ENCODE results near the gene MAGI1. TPM values are rescaled to one million over a fixed set of nuclear protein-coding genes. Genes with fewer than 3 reads are reported as not detected.

MAGI1 gene
- polyA plus RNA-seq, 6 donors from 2014 or later, result 0.08 TPM; not detected in 5

GRCh38 chr3:65742914-65743313 is 295.8 kb downstream of the MAGI1 start:
- H3K4me1 Mint-ChIP-seq, result no peaks in the 10 kb centered on the region
- H3K27me3 Mint-ChIP-seq, result no peaks in the 10 kb centered on the region
- DNase-seq (no peak), ATAC-seq (ENCODE audit: low read depth in 2 of 2) (no peak)
- no peaks in the 10 kb centered on the region for H3K36me3 Mint-ChIP-seq
- H3K4me3 Mint-ChIP-seq, result no peak overlapping the region
- no peak overlapping the region for H3K27ac Mint-ChIP-seq
- no peaks in the 10 kb centered on the region for H3K9me3 Mint-ChIP-seq

GRCh38 chr3:65741540-65741939 is 297.2 kb downstream of the MAGI1 start:
- DNase-seq (no peak), ATAC-seq (ENCODE audit: low read depth in 2 of 2) (no peak)
- Mint-ChIP-seq H3K4me3 (no peak overlapping the region), H3K36me3 (no peaks in the 10 kb centered on the region), H3K27me3 (no peaks in the 10 kb centered on the region), H3K4me1 (no peaks in the 10 kb centered on the region), H3K9me3 (peaks cover 0 to 2% (median 0%) of the 10 kb centered on the region in 7 donors), H3K27ac (no peak overlapping the region)

- Mint-ChIP-seq H3K4me3 (no peak overlapping the region), H3K27ac (no peak overlapping the region), H3K4me1 (no peaks in the 10 kb centered on the region), H3K36me3 (no peaks in the 10 kb centered on the region), H3K27me3 (no peaks in the 10 kb centered on the region), H3K9me3 (peaks cover 0 to 2% (median 0%) of the 10 kb centered on the region in 7 donors)
- DNase-seq (no peak), ATAC-seq (ENCODE audit: low read depth in 2 of 2) (no peak)
Measured at GRCh38 chr3:65739901-65740541, 298.7 kb downstream of the MAGI1 start.

GRCh38 chr3:65734792-65735191 is 303.9 kb downstream of the MAGI1 start:
- peaks cover 0 to 2% (median 0%) of the 10 kb centered on the region in 7 donors for H3K9me3 Mint-ChIP-seq
- ATAC-seq (ENCODE audit: low read depth in 2 of 2), result no peak
- H3K4me1 Mint-ChIP-seq, result peaks cover 0 to 2% (median 0%) of the 10 kb centered on the region in 3 donors
- H3K4me3 Mint-ChIP-seq, result no peak overlapping the region
- no peaks in the 10 kb centered on the region for H3K36me3 Mint-ChIP-seq
- no peak for DNase-seq
- no peak overlapping the region for H3K27ac Mint-ChIP-seq
- no peaks in the 10 kb centered on the region for H3K27me3 Mint-ChIP-seq

- H3K27me3 Mint-ChIP-seq, result no peaks in the 10 kb centered on the region
- no peak for DNase-seq
- H3K27ac Mint-ChIP-seq, result no peak overlapping the region
- H3K4me3 Mint-ChIP-seq, result no peak overlapping the region
- peaks cover 0 to 2% (median 0%) of the 10 kb centered on the region in 7 donors for H3K9me3 Mint-ChIP-seq
- peaks cover 0 to 2% (median 0%) of the 10 kb centered on the region in 3 donors for H3K4me1 Mint-ChIP-seq
- H3K36me3 Mint-ChIP-seq, result no peaks in the 10 kb centered on the region
- no peak for ATAC-seq (ENCODE audit: low read depth in 2 of 2)
Measured at GRCh38 chr3:65734382-65734781, 304.3 kb downstream of the MAGI1 start.

GRCh38 chr3:65733459-65733858 is 305.3 kb downstream of the MAGI1 start:
- ATAC-seq (ENCODE audit: low read depth in 2 of 2) (no peak), DNase-seq (no peak)
- Mint-ChIP-seq H3K4me3 (no peak overlapping the region), H3K36me3 (no peaks in the 10 kb centered on the region), H3K4me1 (peaks cover 0 to 2% (median 0%) of the 10 kb centered on the region in 3 donors), H3K9me3 (peaks cover 0 to 2% (median 0%) of the 10 kb centered on the region in 7 donors), H3K27ac (no peak overlapping the region), H3K27me3 (no peaks in the 10 kb centered on the region)

GRCh38 chr3:65732051-65732935 is 306.4 kb downstream of the MAGI1 start:
- H3K27ac Mint-ChIP-seq, result no peak overlapping the region
- H3K9me3 Mint-ChIP-seq, result peaks cover 0 to 2% (median 0%) of the 10 kb centered on the region in 7 donors
- ATAC-seq (ENCODE audit: low read depth in 2 of 2) (peak in 1 of 2 donors; percentile 41), DNase-seq (peak; percentile 5)
- H3K36me3 Mint-ChIP-seq, result no peaks in the 10 kb centered on the region
- peaks cover 0 to 2% (median 0%) of the 10 kb centered on the region in 3 donors for H3K4me1 Mint-ChIP-seq
- no peak overlapping the region for H3K4me3 Mint-ChIP-seq
- no peaks in the 10 kb centered on the region for H3K27me3 Mint-ChIP-seq

- Mint-ChIP-seq H3K4me1 (peaks cover 0 to 2% (median 0%) of the 10 kb centered on the region in 3 donors), H3K36me3 (no peaks in the 10 kb centered on the region), H3K27ac (no peak overlapping the region), H3K9me3 (no peaks in the 10 kb centered on the region), H3K4me3 (no peak overlapping the region), H3K27me3 (no peaks in the 10 kb centered on the region)
- ATAC-seq (ENCODE audit: low read depth in 2 of 2) (no peak), DNase-seq (no peak)
Measured at GRCh38 chr3:65730449-65730848, 308.3 kb downstream of the MAGI1 start.

- no peaks in the 10 kb centered on the region for H3K27me3 Mint-ChIP-seq
- no peak overlapping the region for H3K4me3 Mint-ChIP-seq
- no peak overlapping the region for H3K27ac Mint-ChIP-seq
- H3K4me1 Mint-ChIP-seq, result peaks cover 0 to 2% (median 0%) of the 10 kb centered on the region in 3 donors
- DNase-seq (no peak), ATAC-seq (ENCODE audit: low read depth in 2 of 2) (no peak)
- H3K36me3 Mint-ChIP-seq, result no peaks in the 10 kb centered on the region
- no peaks in the 10 kb centered on the region for H3K9me3 Mint-ChIP-seq
Measured at GRCh38 chr3:65729973-65730372, 308.7 kb downstream of the MAGI1 start.

- Mint-ChIP-seq H3K27me3 (no peaks in the 10 kb centered on the region), H3K9me3 (peaks cover 0 to under 1% (median 0%) of the 10 kb centered on the region in 7 donors), H3K27ac (no peak overlapping the region), H3K36me3 (no peaks in the 10 kb centered on the region), H3K4me3 (no peak overlapping the region), H3K4me1 (peaks cover 0 to 2% (median 0%) of the 10 kb centered on the region in 3 donors)
- ATAC-seq (ENCODE audit: low read depth in 2 of 2) (no peak), DNase-seq (no peak)
Measured at GRCh38 chr3:65729555-65729954, 309.2 kb downstream of the MAGI1 start.

GRCh38 chr3:65728138-65728537 is 310.6 kb downstream of the MAGI1 start:
- DNase-seq (no peak), ATAC-seq (ENCODE audit: low read depth in 2 of 2) (no peak)
- Mint-ChIP-seq H3K36me3 (no peaks in the 10 kb centered on the region), H3K27me3 (no peaks in the 10 kb centered on the region), H3K4me3 (no peak overlapping the region), H3K9me3 (peaks cover 0 to 3% (median 2%) of the 10 kb centered on the region in 7 donors), H3K27ac (peak overlapping the region in 1 of 6 donors; percentile 72), H3K4me1 (peaks cover 0 to 2% (median 0%) of the 10 kb centered on the region in 3 donors)

GRCh38 chr3:65723985-65724384 is 314.7 kb downstream of the MAGI1 start:
- Mint-ChIP-seq H3K27ac (no peak overlapping the region), H3K4me1 (no peaks in the 10 kb centered on the region), H3K27me3 (no peaks in the 10 kb centered on the region), H3K4me3 (no peak overlapping the region), H3K36me3 (no peaks in the 10 kb centered on the region), H3K9me3 (peaks cover 0 to 7% (median 2%) of the 10 kb centered on the region in 7 donors)
- ATAC-seq (ENCODE audit: low read depth in 2 of 2) (no peak), DNase-seq (no peak)

- no peaks in the 10 kb centered on the region for H3K27me3 Mint-ChIP-seq
- ATAC-seq (ENCODE audit: low read depth in 2 of 2) (no peak), DNase-seq (no peak)
- H3K9me3 Mint-ChIP-seq, result peaks cover 0 to 11% (median 2%) of the 10 kb centered on the region in 7 donors
- H3K36me3 Mint-ChIP-seq, result no peaks in the 10 kb centered on the region
- H3K4me3 Mint-ChIP-seq, result no peak overlapping the region
- no peak overlapping the region for H3K27ac Mint-ChIP-seq
- no peaks in the 10 kb centered on the region for H3K4me1 Mint-ChIP-seq
Measured at GRCh38 chr3:65723011-65723410, 315.7 kb downstream of the MAGI1 start.
